Cortex of kidney (tissue), 1 donor: ENCODE results near the gene DCUN1D3.
"Not testable (repeated sequence)": the region's sequence is repeated elsewhere in the genome, so short reads cannot be mapped to it uniquely, and the experiment has no call there.

ENCODE experiments used
- DNase-seq: peaks from one replicate; lab custom pipeline; 2025; lab: John Stamatoyannopoulos, UW

The DCUN1D3 gene

DNA sequence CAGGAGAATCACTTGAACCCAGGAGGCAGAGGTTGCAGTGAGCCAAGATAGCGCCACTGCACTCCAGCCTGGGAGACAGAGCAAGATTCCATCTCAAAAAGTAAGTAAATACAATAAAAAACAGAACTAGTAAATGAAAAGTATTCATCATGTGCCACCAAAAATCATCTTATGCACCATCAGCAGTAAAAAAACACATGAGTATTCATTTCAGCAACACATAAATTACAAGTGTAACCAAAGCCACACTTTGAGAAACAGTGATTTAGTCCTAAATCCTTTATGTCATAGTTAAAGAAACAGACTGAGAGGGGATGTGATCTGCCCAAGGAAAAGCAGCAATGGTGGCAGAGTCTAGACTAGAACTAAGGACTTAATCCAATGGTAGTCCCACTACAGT is 13.0 kb downstream of the DCUN1D3 start:
- DNase-seq = no peak

DNA sequence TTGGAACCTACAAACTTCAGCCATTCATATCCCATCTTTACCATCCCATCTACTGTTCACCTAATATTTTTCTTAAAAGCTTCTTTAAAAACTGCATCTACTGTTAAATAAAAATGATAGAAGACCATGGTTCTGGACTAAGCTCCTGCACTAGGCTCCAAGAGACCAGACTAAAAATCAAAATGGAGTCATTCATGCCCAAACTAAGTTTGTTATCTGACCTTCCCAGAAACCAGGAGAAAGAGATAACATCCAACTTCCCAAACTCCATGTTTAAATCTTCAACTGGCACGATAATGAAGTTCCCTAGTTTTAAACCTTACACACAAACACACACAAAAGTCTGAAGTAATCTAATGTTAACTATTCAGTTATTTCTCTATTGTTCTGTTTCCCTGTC is 13.8 kb downstream of the DCUN1D3 start:
- DNase-seq = no peak

DNA sequence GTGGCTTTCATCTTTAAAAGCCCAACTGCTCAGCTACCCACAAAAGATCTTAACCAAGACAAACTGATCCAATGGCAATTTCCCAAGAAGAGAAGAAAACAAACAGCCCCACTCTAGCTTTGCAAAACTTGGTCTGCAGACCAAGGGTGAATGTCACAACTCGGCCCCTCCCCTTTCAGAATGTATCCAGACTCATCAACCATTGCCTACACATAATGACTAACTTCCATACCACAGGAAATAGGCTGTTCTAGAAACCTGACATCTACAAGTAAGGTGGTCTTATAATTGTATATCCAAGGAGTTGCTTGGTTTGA is 16.0 kb downstream of the DCUN1D3 start:
- no peak for DNase-seq

DNA sequence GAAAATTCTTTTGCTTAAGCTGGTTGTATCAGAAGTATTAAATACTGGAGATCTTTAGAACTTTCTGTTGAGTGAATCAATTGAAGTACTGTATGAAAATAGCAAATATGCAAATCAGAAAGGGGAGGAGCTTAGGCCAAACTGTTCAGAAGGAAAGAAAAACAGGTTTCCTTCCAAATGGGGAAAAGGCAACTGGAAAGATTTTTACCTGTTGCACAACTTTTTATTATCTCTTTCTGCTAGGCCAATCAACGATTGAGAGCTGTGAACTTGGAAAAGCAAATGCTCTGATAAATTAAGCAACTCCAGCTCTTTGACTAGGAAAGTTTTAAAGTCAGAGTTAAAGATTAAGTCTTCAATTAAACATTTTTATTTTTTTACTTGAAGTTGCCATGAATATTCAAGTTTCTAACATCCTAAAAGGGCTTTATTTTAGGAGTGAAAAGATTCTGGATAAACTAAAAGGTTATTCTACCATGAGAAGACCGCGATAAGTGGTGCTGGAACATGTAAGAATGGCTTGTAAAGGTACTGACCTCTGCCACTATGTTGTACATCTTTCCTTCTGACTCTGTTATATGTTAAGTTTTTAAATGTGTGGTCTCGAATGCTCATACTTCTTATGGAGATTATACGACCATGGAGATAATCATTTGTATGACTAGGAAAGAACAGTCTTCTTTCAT is 16.5 kb downstream of the DCUN1D3 start:
- DNase-seq = no peak

DNA sequence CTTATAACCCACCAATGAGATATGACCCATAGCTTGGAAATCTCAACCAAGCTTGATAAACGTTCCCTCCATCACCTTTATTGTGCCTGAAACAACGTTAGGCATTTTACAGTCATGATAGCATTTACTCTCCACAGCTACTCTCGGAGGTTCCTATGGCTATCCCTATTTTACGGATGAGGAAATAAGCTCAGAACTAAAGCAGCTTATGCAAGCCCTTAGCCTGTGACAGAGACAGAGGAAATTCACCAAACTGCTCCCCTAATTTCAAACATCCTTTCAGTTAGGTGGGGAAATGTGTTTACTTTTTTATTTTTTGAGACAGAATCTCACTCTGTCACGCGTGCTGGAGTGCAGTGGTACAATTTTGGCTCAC is 18.7 kb downstream of the DCUN1D3 start:
- no peak for DNase-seq

DNA sequence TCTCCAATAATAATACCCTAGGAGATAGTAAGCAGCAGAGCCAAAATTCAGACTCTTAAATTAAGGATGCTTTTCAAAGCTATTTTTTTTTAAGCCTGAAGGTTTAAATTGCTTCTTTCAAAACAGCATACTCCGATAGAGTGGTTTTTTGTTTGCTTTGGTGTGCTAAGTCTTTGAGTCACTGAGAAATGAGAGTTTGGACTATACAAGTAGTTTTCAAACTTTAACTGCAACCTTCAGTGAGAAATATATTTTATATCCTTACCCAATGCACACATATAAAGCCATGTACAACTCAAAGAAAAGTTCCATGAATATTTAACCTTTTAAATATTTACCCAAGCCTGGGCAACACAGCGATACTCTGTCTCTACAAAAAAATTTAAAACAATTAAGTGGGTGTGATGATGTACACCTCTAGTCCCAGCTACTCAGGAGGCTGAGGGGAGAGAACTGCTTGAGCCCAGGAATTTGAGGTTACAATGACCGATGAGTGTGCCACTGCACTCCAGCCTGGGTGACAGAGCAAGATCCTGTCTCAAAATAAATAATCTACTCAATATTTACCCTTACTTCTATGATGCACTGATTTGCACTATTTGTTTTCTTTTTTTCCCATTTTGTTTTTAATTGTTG is 19.2 kb downstream of the DCUN1D3 start:
- DNase-seq = no peak

DNA sequence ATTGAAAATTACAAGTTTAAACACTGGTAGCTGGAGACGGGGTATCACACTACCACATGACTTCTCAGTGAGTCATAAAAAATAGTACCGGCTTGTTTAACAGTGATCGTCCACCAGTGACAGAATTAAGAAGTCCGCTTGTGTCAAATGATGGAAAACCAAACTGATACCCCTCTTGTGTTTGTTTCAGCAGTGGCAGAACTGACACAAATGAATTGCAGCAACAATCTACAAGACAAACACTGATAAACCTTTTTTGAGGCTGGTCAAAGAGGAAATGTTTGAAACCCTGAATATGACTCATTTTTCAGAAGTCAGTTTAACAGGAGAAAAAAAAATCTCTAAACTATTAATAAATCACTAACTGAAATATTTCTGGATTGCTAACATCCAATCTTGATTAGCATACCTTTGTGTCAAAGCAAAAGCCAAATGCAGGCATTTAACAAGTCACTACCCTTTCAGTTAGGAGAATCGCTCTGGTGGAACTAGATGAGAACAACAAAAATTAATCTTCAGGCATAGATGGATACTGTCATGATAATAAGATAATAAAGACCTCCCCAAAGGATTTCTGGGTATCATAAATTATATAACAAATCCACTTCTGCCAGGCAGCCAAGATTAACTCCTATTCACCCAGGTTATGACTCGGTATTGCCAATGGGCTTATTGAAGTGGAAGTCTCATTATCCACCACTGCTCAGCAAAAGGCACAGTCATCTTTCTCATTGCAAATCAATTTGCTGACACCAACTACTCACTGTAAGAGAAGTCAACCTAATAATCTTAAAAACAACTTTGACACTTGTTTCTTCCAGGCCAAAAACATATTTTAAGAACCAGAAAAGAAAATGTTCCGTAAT is 20.8 kb downstream of the DCUN1D3 start:
- DNase-seq = no peak

DNA sequence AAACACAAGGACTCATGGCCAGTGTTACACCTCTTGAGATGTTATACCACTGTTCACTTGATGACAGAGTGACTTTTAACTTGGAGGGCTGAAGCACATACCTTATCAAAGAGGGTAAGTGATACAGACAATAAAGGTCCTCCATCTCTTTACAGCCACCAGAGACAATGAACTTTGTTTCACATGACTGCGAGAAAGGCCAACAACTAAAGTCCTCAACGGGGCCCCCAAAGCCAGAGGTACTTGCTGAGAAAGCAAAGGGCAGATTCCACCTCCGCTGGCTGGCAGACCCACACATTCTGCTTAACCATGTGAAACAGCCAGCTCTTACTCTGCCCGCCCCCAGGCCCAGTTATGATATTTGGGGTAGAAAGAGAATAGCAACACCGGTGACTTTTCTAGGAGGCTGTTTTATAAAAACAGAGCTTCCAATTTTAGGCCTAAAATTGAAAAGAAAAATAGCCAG is 21.4 kb downstream of the DCUN1D3 start:
- DNase-seq = no peak

DNA sequence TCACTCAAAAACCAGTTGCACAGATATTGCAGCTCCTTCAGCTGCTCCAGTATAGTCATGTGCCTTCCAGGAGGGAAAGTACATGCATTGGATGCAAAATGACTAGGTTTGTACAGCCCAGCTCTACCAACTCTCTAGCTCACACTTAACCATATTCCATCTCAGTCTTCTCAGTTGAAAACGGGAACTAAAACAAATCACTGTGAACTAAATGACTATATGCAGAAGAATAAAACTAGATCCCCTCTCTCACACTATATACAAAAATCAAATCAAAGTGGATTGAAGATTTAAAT is 24.9 kb downstream of the DCUN1D3 start:
- DNase-seq = no peak

DNA sequence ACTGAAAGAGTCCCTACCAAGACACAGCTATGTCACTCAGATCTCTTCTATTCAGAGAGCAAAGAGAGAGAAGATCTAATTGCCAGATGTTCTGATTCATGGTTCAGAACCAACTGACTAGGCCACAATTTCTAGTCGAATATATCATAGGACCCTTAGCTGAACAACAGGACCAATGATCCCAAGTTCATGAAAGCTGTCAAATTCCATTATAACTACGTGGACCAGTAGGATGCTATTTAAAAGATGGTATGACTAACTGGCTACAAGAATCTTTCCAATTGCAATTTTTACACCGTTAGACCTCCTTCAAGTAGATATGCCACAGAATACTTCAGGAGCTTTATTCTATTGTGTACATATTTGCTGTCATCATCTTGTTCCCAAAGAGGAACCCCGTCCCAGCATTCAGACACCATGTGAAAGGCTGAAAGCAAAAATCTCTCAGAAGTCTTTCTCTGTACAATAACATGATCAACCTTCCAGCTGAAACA is 26.0 kb downstream of the DCUN1D3 start:
- no peak for DNase-seq

DNA sequence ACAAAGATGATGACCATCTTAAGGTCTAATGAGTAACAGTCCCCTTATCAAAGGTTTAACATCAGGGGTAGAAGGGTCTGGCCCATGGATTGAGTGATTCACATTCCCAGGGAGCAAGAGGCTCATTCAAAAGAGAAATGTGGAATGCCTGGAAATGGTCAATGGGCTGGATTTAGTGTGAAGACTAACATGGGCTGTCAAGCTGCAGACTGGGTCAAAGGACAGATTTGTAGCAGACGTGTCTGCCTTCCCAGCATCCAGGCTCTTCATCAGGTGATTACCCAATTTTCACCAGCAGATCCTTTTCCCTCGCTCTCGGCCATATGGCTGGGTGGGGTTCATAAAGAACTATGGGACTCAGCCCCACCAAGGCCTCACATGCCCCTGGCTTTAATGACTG is 26.8 kb downstream of the DCUN1D3 start:
- no peak for DNase-seq

DNA sequence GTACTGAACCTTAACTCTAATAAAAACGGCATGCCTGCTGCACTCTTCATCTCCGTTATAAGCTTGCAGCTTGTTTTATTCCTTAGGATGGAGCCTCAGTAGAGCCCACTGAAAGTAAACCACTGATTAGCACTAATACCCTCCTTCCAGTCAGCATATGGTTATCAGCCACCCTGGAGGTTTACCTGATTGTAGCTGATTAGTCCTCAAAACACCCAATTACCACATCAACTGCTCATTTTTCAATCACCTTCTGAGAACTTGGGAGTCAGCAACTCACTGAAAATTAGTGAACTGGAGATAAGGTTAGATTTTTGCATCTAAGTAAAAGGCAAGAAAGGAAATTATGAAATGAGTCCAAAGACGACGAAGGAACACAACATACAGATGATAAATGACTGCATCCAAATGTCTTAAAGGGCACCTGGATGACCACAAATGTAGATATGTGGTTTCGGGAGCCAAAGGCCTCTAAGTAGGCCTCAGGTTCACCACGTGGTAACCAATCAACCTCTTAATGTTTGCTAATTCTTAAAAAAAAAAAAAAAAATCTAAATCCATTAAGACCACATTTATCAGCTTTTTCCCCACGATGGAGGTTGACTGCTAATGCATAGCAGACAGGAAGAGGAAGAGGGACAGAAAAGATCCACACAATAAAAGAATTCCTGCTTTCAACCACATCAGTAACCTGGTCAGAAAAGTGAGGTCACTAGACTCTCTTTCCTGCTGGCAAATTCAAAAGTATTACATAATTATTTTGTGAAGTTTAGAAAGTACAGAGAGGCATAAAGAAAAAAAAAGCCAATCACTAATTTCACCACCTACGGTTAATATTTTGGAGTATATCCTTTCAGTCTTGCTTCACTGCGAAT is 28.0 kb downstream of the DCUN1D3 start:
- no peak for DNase-seq

DNA sequence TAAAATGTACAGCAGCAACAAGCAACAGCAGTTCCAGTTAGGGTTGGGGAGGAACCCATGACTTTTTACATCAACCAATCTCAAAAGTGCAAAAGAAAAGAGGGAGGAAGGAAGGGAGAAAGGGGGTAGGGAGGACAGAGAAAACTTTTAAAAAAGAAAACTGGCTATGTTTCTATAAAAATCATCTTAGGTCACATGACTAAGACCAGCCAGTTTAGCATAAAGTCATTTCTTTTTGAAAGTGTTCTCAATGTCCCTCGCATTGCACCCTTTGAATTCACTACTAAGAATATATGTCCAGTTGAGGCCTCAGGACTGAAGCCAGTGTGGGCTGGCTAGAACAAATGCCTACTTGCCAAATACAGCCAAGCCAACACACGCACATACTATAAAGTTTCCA is 28.9 kb downstream of the DCUN1D3 start:
- DNase-seq = no peak

DNA sequence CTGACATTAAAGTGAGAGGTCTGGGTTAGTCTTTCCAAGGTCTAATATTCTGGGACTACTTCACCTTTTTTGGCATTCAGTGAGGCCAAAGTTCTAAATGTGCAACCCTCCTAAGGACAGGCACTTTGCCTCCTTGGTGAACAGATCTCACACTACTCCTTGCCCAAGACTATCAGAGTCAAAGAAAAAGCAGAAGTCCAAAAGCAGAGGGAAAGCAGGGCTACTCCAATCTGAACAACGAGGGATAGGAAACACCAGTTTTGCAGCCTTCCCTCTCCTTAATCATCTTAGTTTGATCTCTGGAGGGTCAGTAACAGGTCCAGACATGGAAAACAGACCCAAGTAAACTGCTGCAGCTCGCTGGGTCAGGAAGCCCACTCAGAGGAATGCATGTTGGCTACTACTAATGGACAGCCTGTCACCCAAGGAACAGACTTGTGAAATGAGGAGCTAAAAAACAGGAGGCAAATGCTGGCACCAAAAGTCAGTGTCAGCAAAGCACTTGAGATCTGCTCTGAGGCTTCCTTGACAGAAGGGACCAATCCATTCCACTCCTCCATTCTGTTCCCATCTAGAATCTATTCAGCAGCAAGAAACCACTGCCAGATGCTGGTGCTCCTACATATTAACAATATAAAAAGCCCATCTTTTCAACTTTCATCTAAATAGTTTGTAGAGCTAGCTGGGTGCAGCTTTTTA is 29.9 kb downstream of the DCUN1D3 start:
- DNase-seq = no peak

DNA sequence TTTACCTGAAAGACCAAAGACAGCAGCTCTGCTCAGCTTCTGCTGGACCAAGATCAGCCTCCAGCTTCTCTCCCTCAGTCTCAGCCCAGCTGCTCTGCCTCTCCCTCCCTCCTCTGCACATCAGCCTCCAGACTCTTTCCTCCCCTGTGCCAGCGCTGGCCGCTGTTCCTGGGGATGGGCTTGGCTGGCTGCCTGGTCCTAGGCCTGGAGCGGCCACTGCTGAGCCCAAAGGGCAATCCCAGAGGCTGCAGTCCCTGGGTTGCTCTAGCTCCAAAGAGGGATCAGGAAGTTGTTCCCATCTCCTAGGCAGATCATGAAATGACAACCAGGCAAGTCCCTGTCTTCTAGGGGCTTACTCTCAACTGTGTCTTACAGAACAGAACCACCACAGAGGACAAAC is 31.3 kb downstream of the DCUN1D3 start:
- DNase-seq = no peak

DNA sequence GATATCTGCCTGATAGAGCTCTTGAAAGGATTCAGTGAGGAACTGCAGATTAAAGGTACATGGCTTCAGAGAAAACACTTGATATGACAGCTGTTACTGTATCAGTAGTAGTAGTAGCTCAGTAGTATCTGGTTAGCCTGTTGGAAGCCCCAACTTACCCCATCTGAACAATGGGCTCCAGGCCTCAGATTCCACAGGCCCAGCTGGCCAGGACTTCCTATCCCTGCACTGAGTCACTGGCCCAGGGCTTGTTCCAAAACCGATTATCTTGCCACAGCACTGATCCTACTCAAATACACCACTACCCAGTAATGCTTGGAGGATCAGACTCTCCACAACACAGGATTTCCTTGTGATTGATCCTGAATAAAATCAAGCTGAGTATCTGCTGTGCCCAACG is 32.6 kb downstream of the DCUN1D3 start:
- DNase-seq = no peak

DNA sequence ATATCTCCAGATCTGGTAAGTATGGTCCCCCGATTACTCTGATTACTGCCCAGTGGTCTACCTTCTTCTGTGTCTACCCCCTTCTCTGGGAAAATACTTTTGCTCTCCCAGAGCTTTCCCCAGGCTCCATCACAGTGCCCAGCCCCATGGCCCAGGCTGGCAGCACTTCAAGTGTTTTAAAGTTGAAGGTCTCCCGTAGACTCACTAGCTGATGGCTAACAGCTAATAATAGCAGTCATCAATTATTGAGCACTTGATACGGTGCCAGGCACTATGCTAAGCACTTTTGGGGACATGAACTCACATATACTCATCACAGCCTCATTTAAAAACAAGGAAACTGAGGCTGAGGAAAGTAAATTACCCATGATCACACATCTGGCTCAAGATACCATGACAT is 33.4 kb downstream of the DCUN1D3 start:
- DNase-seq = no peak

DNA sequence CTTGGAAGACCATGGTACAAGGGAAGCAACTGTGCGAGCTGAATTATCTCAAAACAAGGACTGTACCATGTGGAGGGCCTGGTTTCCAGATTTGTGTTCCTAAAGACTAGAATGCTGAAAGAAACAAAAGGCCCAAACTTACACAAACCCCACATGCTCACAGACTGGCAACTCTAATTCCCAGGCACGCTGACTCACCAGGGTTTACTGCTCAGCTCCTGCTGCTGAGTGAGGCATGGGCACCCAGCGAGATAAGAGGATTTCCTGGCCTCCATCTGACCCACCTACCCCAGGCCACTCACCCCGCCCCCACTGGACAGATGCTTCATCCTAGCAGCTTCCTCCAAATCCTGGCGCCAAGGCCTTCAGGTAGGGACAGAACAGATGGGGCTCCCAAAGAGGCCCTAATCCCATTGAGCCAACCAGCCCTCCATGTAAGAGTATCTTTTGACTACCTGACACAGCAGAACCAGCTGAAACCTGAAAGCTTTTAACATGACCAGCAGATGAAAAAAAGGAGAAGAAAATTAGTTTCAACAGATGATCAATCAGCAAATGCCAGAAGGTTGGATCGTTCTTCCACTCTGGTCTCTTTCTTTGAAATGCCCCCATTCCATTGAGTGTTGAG is 33.9 kb downstream of the DCUN1D3 start:
- DNase-seq = no peak

DNA sequence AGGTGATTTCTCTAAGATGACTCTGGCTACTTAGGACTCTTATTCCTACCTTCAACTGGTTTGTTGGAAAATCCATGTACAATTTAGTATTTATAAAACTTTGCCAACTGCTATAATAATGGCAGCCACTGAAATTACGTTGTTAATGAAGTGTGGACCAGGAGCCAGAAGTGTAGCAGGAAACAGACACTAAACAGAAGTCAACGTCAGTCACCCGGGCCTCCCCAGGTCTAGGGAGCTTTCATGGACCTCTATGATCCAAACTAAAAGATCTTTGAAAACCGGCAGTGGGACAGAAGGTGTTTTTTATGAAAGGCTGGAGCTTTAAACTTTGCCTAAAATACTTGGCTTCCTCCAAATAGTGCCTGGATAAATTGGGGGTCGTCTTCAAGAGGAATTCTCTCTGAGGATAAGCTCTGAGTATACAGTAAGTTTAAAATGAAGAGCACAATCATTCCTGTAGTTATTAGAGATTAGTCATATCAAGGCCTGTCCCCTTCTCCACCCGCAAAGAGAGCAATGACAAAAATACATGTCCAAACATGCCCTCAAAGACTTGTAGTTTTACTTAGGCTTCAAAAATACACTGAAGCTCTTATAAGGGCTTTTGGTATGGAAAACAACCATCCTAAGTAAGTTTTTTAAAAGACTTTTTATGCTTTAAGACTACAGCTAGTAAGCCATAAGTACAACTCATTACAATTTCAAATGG is 34.6 kb downstream of the DCUN1D3 start:
- DNase-seq = no peak

DNA sequence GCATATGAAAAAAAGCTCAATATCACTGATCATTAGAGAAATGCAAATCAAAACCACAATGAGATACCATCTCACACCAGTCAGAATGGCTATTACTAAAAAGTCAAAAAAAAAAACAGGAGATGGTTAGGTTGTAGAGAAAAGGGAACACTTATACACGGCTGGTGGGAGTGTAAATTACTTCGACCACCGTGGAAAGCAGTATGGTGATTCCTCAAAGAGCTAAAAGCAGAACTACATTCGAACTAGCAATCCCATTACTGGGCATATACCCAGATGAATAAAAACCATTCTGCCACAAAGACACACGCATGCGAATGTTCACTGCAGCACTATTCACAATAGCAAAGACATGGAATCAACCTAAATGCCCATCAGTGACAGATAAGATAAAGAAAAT is 35.8 kb downstream of the DCUN1D3 start:
- not testable (repeated sequence) for DNase-seq
